Measurements from ENCODE around the gene SEPTIN8.

The SEPTIN8 gene

GRCh38 chr5:132764051-132764450, 13.0 kb downstream of the SEPTIN8 start:
- no peak for DNase-seq (ENCODE audit: low read depth in 2 of 2)

- DNase-seq (ENCODE audit: low read depth in 2 of 2), result no peak
Observed at GRCh38 chr5:132763181-132764036, 13.6 kb downstream of the SEPTIN8 start.

GRCh38 chr5:132762246-132763000, 14.6 kb downstream of the SEPTIN8 start:
- DNase-seq (ENCODE audit: low read depth in 2 of 2), result no peak

GRCh38 chr5:132761321-132762240, 15.5 kb downstream of the SEPTIN8 start:
- DNase-seq (ENCODE audit: low read depth in 2 of 2), result no peak

- no peak for DNase-seq (ENCODE audit: low read depth in 2 of 2)
Observed at GRCh38 chr5:132760601-132761317, 16.3 kb downstream of the SEPTIN8 start.

GRCh38 chr5:132760049-132760420, 17.0 kb downstream of the SEPTIN8 start:
- no peak for DNase-seq (ENCODE audit: low read depth in 2 of 2)

- no peak for DNase-seq (ENCODE audit: low read depth in 2 of 2)
Observed at GRCh38 chr5:132759114-132760048, 17.7 kb downstream of the SEPTIN8 start.

GRCh38 chr5:132758451-132758850, 18.6 kb downstream of the SEPTIN8 start:
- no peak for DNase-seq (ENCODE audit: low read depth in 2 of 2)

- no peak for DNase-seq (ENCODE audit: low read depth in 2 of 2)
Observed at GRCh38 chr5:132756542-132756941, 20.5 kb downstream of the SEPTIN8 start.

- no peak for DNase-seq (ENCODE audit: low read depth in 2 of 2)
Observed at GRCh38 chr5:132754947-132755346, 22.1 kb downstream of the SEPTIN8 start.

- no peak for DNase-seq (ENCODE audit: low read depth in 2 of 2)
Observed at GRCh38 chr5:132754111-132754510, 22.9 kb downstream of the SEPTIN8 start.

- DNase-seq (ENCODE audit: low read depth in 2 of 2), result no peak
Observed at GRCh38 chr5:132753135-132753987, 23.7 kb downstream of the SEPTIN8 start.

- DNase-seq (ENCODE audit: low read depth in 2 of 2), result no peak
Observed at GRCh38 chr5:132752581-132753125, 24.4 kb downstream of the SEPTIN8 start.

GRCh38 chr5:132751971-132752580, 25.0 kb downstream of the SEPTIN8 start:
- DNase-seq (ENCODE audit: low read depth in 2 of 2), result no peak

GRCh38 chr5:132751444-132751843, 25.6 kb downstream of the SEPTIN8 start:
- DNase-seq (ENCODE audit: low read depth in 2 of 2), result peak; percentile 58 to 68

GRCh38 chr5:132750471-132751230, 26.4 kb downstream of the SEPTIN8 start:
- DNase-seq (ENCODE audit: low read depth in 2 of 2), result no peak

- DNase-seq (ENCODE audit: low read depth in 2 of 2), result no peak
Observed at GRCh38 chr5:132749506-132749905, 27.5 kb downstream of the SEPTIN8 start.

- no peak for DNase-seq (ENCODE audit: low read depth in 2 of 2)
Observed at GRCh38 chr5:132748522-132749000, 28.5 kb downstream of the SEPTIN8 start.
